ENCODE measurements around the gene SEPTIN3.

DNA sequence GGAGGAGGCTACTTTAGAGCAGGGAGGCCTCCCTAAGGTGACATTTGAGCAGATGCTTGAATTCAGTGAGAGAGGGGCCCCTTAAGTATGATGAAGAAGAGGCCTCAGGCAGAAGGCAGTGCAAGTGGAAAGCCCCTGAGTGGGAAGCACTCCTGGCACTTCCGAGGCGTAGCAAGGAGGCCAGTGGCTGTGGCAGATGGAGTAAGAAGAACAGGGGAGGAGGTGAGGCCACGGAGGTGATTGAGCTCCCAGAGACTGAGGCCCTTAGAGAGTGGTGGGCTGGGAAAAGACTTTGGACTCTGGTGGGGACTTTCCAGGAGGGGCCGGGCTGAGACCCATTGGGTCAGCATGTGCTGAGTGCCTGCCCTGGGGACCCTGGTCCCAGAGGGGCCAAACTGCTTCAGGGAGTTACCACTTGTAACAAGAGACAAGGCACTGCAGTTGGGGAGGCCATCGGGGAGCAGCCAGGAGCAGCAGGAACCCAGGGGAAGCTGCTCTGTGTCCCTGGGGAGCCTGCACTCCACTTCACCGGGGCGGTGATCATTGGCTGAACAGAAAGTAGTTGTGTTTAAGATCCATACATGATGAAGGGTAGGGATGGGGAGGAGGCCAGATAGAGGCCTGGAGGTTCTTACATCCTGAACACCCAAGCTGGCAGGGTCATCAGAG is 19.8 kb upstream of the SEPTIN3 start:
- TF ChIP-seq ZNF217 (CRISPR knock-in tag; IDR thresholded peaks at IDR 0.05) = no peak
- no peak for TF ChIP-seq SPI1 (IDR thresholded peaks at IDR 0.05; ENCODE audit: borderline replicate concordance, low read depth, low read length)
- TF ChIP-seq, protein P1, sequence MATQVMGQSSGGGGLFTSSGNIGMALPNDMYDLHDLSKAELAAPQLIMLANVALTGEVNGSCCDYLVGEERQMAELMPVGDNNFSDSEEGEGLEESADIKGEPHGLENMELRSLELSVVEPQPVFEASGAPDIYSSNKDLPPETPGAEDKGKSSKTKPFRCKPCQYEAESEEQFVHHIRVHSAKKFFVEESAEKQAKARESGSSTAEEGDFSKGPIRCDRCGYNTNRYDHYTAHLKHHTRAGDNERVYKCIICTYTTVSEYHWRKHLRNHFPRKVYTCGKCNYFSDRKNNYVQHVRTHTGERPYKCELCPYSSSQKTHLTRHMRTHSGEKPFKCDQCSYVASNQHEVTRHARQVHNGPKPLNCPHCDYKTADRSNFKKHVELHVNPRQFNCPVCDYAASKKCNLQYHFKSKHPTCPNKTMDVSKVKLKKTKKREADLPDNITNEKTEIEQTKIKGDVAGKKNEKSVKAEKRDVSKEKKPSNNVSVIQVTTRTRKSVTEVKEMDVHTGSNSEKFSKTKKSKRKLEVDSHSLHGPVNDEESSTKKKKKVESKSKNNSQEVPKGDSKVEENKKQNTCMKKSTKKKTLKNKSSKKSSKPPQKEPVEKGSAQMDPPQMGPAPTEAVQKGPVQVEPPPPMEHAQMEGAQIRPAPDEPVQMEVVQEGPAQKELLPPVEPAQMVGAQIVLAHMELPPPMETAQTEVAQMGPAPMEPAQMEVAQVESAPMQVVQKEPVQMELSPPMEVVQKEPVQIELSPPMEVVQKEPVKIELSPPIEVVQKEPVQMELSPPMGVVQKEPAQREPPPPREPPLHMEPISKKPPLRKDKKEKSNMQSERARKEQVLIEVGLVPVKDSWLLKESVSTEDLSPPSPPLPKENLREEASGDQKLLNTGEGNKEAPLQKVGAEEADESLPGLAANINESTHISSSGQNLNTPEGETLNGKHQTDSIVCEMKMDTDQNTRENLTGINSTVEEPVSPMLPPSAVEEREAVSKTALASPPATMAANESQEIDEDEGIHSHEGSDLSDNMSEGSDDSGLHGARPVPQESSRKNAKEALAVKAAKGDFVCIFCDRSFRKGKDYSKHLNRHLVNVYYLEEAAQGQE (IDR thresholded peaks at IDR 0.05; ENCODE audit: borderline replicate concordance) = no peak
- TF ChIP-seq, protein P1 (CRISPR knock-in tag; IDR thresholded peaks at IDR 0.05; ENCODE audit: low read depth) = no peak
- no peak for TF ChIP-seq ZNF586 (CRISPR knock-in tag; conservative IDR thresholded peaks at IDR 0.05)
- TF ChIP-seq, protein P2, sequence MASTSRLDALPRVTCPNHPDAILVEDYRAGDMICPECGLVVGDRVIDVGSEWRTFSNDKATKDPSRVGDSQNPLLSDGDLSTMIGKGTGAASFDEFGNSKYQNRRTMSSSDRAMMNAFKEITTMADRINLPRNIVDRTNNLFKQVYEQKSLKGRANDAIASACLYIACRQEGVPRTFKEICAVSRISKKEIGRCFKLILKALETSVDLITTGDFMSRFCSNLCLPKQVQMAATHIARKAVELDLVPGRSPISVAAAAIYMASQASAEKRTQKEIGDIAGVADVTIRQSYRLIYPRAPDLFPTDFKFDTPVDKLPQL (IDR thresholded peaks at IDR 0.05; ENCODE audit: extremely low read depth, insufficient read length) = no peak
- TF ChIP-seq, protein P3, sequence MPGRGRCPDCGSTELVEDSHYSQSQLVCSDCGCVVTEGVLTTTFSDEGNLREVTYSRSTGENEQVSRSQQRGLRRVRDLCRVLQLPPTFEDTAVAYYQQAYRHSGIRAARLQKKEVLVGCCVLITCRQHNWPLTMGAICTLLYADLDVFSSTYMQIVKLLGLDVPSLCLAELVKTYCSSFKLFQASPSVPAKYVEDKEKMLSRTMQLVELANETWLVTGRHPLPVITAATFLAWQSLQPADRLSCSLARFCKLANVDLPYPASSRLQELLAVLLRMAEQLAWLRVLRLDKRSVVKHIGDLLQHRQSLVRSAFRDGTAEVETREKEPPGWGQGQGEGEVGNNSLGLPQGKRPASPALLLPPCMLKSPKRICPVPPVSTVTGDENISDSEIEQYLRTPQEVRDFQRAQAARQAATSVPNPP (IDR thresholded peaks at IDR 0.05; ENCODE audit: borderline replicate concordance, insufficient read depth, insufficient read length) = no peak
- no peak for TF ChIP-seq MECOM (CRISPR knock-in tag; IDR thresholded peaks at IDR 0.05)
- TF ChIP-seq, protein P4, sequence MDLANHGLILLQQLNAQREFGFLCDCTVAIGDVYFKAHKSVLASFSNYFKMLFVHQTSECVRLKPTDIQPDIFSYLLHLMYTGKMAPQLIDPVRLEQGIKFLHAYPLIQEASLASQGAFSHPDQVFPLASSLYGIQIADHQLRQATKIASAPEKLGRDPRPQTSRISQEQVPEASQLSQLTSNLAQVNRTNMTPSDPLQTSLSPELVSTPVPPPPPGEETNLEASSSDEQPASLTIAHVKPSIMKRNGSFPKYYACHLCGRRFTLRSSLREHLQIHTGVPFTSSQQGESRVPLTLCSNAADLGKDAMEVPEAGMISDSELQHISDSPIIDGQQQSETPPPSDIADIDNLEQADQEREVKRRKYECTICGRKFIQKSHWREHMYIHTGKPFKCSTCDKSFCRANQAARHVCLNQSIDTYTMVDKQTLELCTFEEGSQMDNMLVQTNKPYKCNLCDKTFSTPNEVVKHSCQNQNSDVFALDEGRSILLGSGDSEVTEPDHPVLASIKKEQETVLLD (IDR thresholded peaks at IDR 0.05) = no peak
- TF ChIP-seq RCOR1 (IDR thresholded peaks at IDR 0.05; ENCODE audit: borderline replicate concordance in 1 of 2, low read depth in 2 of 2, low read length in 2 of 2) = no peak
